H9 (cell line): Measurements from ENCODE around the gene DCAF5. TPM values are rescaled to one million over a fixed set of nuclear protein-coding genes. Genes with fewer than 3 reads are reported as not detected.

ENCODE experiments used
- DNase-seq: peaks from one replicate; pipeline ENCODE4 v3.0.0-alpha.2; 2017
- H2AFZ ChIP-seq: one replicate; pipeline ENCODE4 v1.6.1; 2013; ENCODE audit warnings: mild to moderate bottlenecking, low read length, control low read depth, moderate library complexity
- H2AK5ac ChIP-seq: 2 replicates; pipeline ENCODE4 v1.6.1; 2013; ENCODE audit warnings: low read length, control low read depth, mixed read lengths; ENCODE audit not compliant: insufficient read length
- H2BK120ac ChIP-seq: one replicate; pipeline ENCODE4 v1.6.1; 2013; ENCODE audit warnings: low read depth, mild to moderate bottlenecking, low read length, control low read depth, inconsistent platforms; ENCODE audit not compliant: poor library complexity, severe bottlenecking
- H2BK12ac ChIP-seq: 2 replicates; pipeline ENCODE4 v1.6.1; 2013; ENCODE audit warnings: low read length, control low read depth, mixed read lengths, low read depth; ENCODE audit not compliant: insufficient read length
- H2BK15ac ChIP-seq: 2 replicates; pipeline ENCODE4 v1.6.1; 2013; ENCODE audit warnings: low read depth, low read length, control low read depth
- H2BK20ac ChIP-seq: one replicate; pipeline ENCODE4 v1.6.1; 2013; ENCODE audit warnings: low read depth, mild to moderate bottlenecking, low read length, control low read depth, inconsistent platforms; ENCODE audit not compliant: poor library complexity, severe bottlenecking
- H2BK5ac ChIP-seq: 2 replicates; pipeline ENCODE4 v1.6.1; 2013; ENCODE audit warnings: low read length, control low read depth, mixed read lengths; ENCODE audit not compliant: insufficient read length
- H3K14ac ChIP-seq: 2 replicates; pipeline ENCODE4 v1.6.1; 2013; ENCODE audit warnings: low read length, control low read depth; ENCODE audit not compliant: insufficient read depth
- H3K18ac ChIP-seq: 2 replicates; pipeline ENCODE4 v1.6.1; 2013; ENCODE audit warnings: low read depth, mild to moderate bottlenecking, mixed read lengths, low read length, control low read depth; ENCODE audit not compliant: insufficient read length
- H3K23ac ChIP-seq: 2 replicates; pipeline ENCODE4 v1.6.1; 2013; ENCODE audit warnings: low read length, control low read depth, mixed read lengths, low read depth; ENCODE audit not compliant: insufficient read length
- H3K23me2 ChIP-seq: 2 replicates; pipeline ENCODE4 v1.6.1; 2013; ENCODE audit warnings: low read depth, mild to moderate bottlenecking, mixed read lengths, low read length, control low read depth; ENCODE audit not compliant: insufficient read length, poor library complexity, severe bottlenecking
- H3K27ac ChIP-seq: 2 replicates; pipeline ENCODE4 v1.5.1; 2013; ENCODE audit warnings: low read length, control low read depth, mixed read lengths, low read depth; ENCODE audit not compliant: insufficient read length
- H3K27me3 ChIP-seq: 2 replicates; pipeline ENCODE4 v1.6.1; 2013; ENCODE audit warnings: low read length, control low read depth, inconsistent platforms; ENCODE audit not compliant: insufficient read depth
- H3K4ac ChIP-seq: 2 replicates; pipeline ENCODE4 v1.6.1; 2013; ENCODE audit warnings: low read depth, mild to moderate bottlenecking, control low read depth, inconsistent platforms, low read length, moderate library complexity
- H3K4me1 ChIP-seq: 2 replicates; pipeline ENCODE4 v1.6.1; 2013; ENCODE audit warnings: low read length, control low read depth, inconsistent platforms; ENCODE audit not compliant: insufficient read depth
- H3K4me2 ChIP-seq: 2 replicates; pipeline ENCODE4 v1.6.1; 2013; ENCODE audit warnings: low read length, control low read depth, mixed read lengths; ENCODE audit not compliant: insufficient read length, insufficient read depth
- H3K56ac ChIP-seq: 2 replicates; pipeline ENCODE4 v1.6.1; 2013; ENCODE audit warnings: low read depth, mild to moderate bottlenecking, mixed read lengths, low read length, control low read depth; ENCODE audit not compliant: insufficient read length
- H3K79me1 ChIP-seq: 2 replicates; pipeline ENCODE4 v1.6.1; 2013; ENCODE audit warnings: low read depth, mild to moderate bottlenecking, moderate library complexity, low read length, control low read depth, inconsistent platforms; ENCODE audit not compliant: insufficient read depth, poor library complexity, severe bottlenecking
- H3K79me2 ChIP-seq: 2 replicates; pipeline ENCODE4 v1.6.1; 2013; ENCODE audit warnings: low read length, control low read depth, inconsistent platforms; ENCODE audit not compliant: insufficient read depth
- H3K9ac ChIP-seq: 2 replicates; pipeline ENCODE4 v1.6.1; 2013; ENCODE audit warnings: low read length, control low read depth, mixed read lengths; ENCODE audit not compliant: insufficient read length; ENCODE audit errors: extremely low read depth
- H3K9me3 ChIP-seq: one replicate; pipeline ENCODE4 v1.6.1; 2013; ENCODE audit warnings: low read depth, low read length, inconsistent platforms; ENCODE audit not compliant: control insufficient read depth
- H3T11ph ChIP-seq: one replicate; pipeline ENCODE4 v1.6.1; 2013; ENCODE audit warnings: mild to moderate bottlenecking, low read length, control low read depth, inconsistent platforms
- H4K20me1 ChIP-seq: one replicate; pipeline ENCODE4 v1.6.1; 2013; ENCODE audit not compliant: control insufficient read depth, insufficient read length, insufficient read depth
- H4K5ac ChIP-seq: 2 replicates; pipeline ENCODE4 v1.6.1; 2013; ENCODE audit warnings: low read depth, mild to moderate bottlenecking, mixed read lengths, low read length, control low read depth; ENCODE audit not compliant: insufficient read length
- H4K8ac ChIP-seq: replicated peaks from 2 replicates; pipeline ENCODE4 v1.6.1; 2013; ENCODE audit warnings: low read length, control low read depth, mixed read lengths, low read depth; ENCODE audit not compliant: insufficient read length
- H4K91ac ChIP-seq: 2 replicates; pipeline ENCODE4 v1.6.1; 2013; ENCODE audit warnings: low read depth, mild to moderate bottlenecking, moderate library complexity, mixed read lengths, low read length, control low read depth; ENCODE audit not compliant: insufficient read length
- H3K27ac Mint-ChIP-seq, 3 experiments: 2 replicates in 2 of 3; 3 replicates in 1 of 3; pipeline ENCODE4 v1.8.0; 2020 to 2021; ENCODE audit warnings: mixed read lengths in 3 of 3, mild to moderate bottlenecking in 1 of 3, moderate library complexity in 1 of 3
- H3K27me3 Mint-ChIP-seq: 2 replicates; pipeline ENCODE4 v1.8.0; 2021; ENCODE audit warnings: low read depth, mild to moderate bottlenecking, moderate library complexity, mixed read lengths
- H3K36me3 Mint-ChIP-seq, 3 experiments: 2 replicates in 2 of 3; 3 replicates in 1 of 3; pipeline ENCODE4 v1.8.0; 2020 to 2021; ENCODE audit warnings: low read depth in 3 of 3, mixed read lengths in 3 of 3; ENCODE audit not compliant: insufficient read depth in 1 of 3
- H3K4me1 Mint-ChIP-seq, 2 experiments: 2 replicates each; pipeline ENCODE4 v1.8.0; 2020; ENCODE audit warnings: mixed read lengths in 2 of 2
- H3K4me3 Mint-ChIP-seq, 2 experiments: 2 replicates in 1 of 2; 3 replicates in 1 of 2; pipeline ENCODE4 v1.8.0; 2020 to 2021; ENCODE audit warnings: mild to moderate bottlenecking in 2 of 2, mixed read lengths in 2 of 2, moderate library complexity in 1 of 2
- H3K9me3 Mint-ChIP-seq, 2 experiments: 2 replicates in 1 of 2; 3 replicates in 1 of 2; pipeline ENCODE4 v1.8.0; 2020; ENCODE audit warnings: mild to moderate bottlenecking in 2 of 2, mixed read lengths in 2 of 2, moderate library complexity in 1 of 2
- whole genome bisulfite sequencing: extraction: QIAGEN DNeasy Blood & Tissue Kit; methylation state at CpG from one replicate; pipeline ENCODE4 v1.1.7; 2013; ENCODE audit warnings: missing lambda C conversion rate, low lambda C conversion rate, mixed read lengths; ENCODE audit not compliant: insufficient read length; ENCODE audit errors: extremely low coverage; 5-methylcytosine and 5-hydroxymethylcytosine counted together
- total RNA-seq: library from RNA; stranded (reverse); gene quantifications from 2 replicates; pipeline ENCODE4 v1.2.1, GENCODE V29; 2021
- TF ChIP-seq, protein P1 (sequence below): fragments of 200-600 bp; sonication (generic); conservative IDR thresholded peaks from 3 replicates; pipeline ENCODE4 v1.8.0; 2021; ENCODE audit warnings: antibody characterized with exemption, mild to moderate bottlenecking

DCAF5 gene
- total RNA-seq, 1 experiment from 2014 or later, result 31.4 TPM

- Histone ChIP-seq H3K18ac (no peak overlapping the region), H3K4me1 (peaks cover 11% of the 10 kb centered on the region; the same call in 1 of the 2 replicates), H3K4me2 (no peak overlapping the region), H2BK12ac (no peak overlapping the region), H3K27me3 (no peaks in the 10 kb centered on the region), H3K23ac (no peak overlapping the region), H4K91ac (no peak overlapping the region), H3K79me1 (no peaks in the 10 kb centered on the region), H3K9ac (no peak overlapping the region), H4K8ac (no peak overlapping the region), H2AK5ac (no peak overlapping the region), H3K14ac (no peak overlapping the region), H3K9me3 (no peaks in the 10 kb centered on the region), H3K4ac (no peak overlapping the region), H2BK20ac (no peak overlapping the region), H3K27ac (no peak overlapping the region), H2BK5ac (no peak overlapping the region), H4K20me1 (no peaks in the 10 kb centered on the region), H3K79me2 (no peaks in the 10 kb centered on the region), H3K23me2 (no peaks in the 10 kb centered on the region), H2BK15ac (no peak overlapping the region), H3K56ac (no peak overlapping the region), H2BK120ac (no peak overlapping the region), H3T11ph (no peak overlapping the region), H2AFZ (no peak overlapping the region), H4K5ac (no peak overlapping the region)
- Mint-ChIP-seq H3K36me3 (no peaks in the 10 kb centered on the region), H3K4me3 (no peak overlapping the region), H3K4me1 (peaks cover 52% of the 10 kb centered on the region in 2 experiments), H3K27ac (no peak overlapping the region; a peak in 1 of 7 replicates), H3K27me3 (peaks cover 2% of the 10 kb centered on the region), H3K9me3 (no peaks in the 10 kb centered on the region)
- DNase-seq, result no peak
- WGBS, result no CpG with 5 or more reads among the region's 8 CpGs
- TF ChIP-seq, protein P1, sequence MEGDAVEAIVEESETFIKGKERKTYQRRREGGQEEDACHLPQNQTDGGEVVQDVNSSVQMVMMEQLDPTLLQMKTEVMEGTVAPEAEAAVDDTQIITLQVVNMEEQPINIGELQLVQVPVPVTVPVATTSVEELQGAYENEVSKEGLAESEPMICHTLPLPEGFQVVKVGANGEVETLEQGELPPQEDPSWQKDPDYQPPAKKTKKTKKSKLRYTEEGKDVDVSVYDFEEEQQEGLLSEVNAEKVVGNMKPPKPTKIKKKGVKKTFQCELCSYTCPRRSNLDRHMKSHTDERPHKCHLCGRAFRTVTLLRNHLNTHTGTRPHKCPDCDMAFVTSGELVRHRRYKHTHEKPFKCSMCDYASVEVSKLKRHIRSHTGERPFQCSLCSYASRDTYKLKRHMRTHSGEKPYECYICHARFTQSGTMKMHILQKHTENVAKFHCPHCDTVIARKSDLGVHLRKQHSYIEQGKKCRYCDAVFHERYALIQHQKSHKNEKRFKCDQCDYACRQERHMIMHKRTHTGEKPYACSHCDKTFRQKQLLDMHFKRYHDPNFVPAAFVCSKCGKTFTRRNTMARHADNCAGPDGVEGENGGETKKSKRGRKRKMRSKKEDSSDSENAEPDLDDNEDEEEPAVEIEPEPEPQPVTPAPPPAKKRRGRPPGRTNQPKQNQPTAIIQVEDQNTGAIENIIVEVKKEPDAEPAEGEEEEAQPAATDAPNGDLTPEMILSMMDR, result no peak
Measured at GRCh38 chr14:69043596-69044260, 109.2 kb downstream of the DCAF5 start.
